GM19372 (cell line): ENCODE measurements around the gene PLIN4.
"Not testable (repeated sequence)": the region's sequence is repeated elsewhere in the genome, so short reads cannot be mapped to it uniquely, and the experiment has no call there.

Source experiments
- ATAC-seq: cut with Tn5 transposase; IDR thresholded peaks from one replicate; pipeline ENCODE4 v1.9.1; 2021; ENCODE audit warnings: mild to moderate bottlenecking, low read depth, moderate library complexity; ENCODE audit not compliant: unreplicated experiment

The PLIN4 gene

GRCh38 chr19:4527377-4527776 lies 9.1 kb upstream of the PLIN4 start:
- not testable (repeated sequence) for ATAC-seq

DNA sequence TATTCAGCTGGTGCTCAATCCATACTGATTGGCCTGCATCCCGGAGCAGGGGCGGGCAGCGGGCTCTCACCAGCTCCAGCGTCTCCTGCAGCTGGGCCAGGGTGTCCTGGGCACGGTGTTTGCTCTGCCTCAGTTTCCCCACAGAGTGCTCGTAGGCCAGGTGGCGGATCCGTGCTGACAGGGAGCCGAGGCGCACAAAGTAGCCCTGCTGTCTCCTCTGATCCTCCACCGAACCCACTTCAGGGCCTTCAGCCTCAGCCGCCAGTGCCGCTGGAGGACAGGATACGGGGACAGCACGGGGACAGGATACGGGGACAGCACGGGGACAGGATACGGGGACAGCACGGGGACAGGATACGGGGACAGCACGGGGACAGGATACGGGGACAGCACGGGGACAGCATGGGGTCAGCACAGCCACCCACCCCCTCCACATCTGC lies 7.3 kb upstream of the PLIN4 start:
- no peak for ATAC-seq

- no peak for ATAC-seq
These were observed 6.7 kb upstream of the PLIN4 start for GRCh38 chr19:4524808-4525562.

- no peak for ATAC-seq
These were observed 5.2 kb upstream of the PLIN4 start for GRCh38 chr19:4523306-4524110.

DNA sequence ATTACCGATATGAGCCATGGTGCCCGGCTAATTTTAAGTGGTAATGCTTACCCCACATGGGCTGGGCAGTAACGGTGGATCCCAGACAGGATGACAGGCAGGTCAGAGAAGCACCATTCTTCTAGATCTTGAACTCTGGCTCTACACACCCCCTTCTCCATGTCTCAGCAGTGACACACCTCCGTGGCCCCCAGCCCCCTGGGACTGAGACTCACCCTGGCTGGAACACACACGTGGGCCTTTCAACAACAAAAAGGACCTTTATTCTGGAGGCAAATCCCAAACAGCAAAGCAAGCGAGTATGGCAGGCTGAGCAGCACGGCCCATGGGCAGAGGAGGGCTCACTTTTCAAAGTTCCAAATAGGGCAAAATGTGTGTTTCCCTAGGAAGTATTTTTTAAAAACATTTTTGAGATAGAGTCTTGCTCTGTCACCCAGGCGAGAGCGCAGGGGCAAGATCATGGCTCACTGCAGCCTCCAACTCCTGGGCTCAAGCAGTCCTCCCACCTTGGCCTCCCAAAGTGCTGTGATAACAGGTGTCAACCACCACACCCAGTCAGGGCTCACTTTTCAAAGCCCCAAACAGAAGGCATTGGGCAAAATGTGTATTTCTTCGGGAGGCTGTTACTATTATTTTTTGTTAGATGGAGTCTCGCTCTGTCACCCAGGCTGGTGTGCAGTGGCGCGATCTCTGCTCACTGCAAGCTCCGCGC lies 4.2 kb upstream of the PLIN4 start:
- ATAC-seq: no peak

GRCh38 chr19:4521888-4522242 lies 3.6 kb upstream of the PLIN4 start:
- ATAC-seq: no peak

DNA sequence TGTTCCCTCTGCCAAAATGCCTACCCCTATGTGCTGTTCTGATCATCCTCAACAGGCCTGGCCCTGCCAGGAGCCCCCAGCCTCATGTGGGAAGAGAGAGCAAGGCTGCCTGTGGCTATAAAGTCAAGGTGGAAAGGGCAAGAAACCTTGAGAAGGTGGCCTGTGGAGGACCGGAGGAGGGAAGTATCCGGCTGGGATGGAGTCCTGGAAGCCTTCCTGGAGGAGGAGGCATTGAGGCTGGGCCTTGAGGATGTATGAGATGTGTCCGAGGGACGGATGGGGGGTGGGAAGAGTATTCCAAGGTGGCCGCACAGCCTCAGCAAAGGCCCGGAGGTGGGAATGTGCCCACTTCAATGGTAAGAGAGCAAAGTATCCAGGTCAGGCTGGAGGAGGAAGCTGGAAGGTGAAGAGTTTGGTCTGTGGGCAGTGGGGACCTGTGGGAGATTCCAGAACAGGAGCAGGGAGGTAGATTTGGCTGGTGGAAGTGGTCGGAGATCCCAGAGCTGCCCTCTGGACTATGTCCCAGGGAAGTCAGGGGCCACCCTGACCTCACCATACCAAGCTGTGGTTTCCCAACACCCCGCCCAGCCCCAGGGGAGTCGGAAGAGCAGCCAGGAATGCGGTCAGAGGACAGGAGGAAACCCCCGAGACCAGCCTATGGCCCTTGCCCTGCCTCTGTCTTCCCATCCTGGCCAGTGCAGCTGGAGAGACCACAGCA lies 3.0 kb upstream of the PLIN4 start:
- ATAC-seq: no peak

- no peak for ATAC-seq
These were observed 1.4 kb upstream of the PLIN4 start for GRCh38 chr19:4519521-4520277.

DNA sequence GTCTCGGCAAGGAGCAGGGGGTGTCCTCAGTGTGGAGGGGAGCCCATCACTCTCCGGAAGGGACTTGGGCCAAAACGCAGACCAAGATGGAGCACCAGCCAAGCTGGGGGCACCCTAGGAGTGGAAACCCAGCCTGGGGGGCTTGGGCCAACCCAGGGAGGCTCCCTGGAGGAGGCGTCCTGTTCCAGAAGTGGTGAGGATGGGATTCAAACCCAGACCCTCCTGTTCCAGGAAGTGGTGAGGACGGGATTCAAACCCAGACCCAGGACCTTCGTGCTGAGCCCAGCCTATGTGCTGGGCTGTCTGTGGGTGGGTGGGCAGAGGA lies 848 bp upstream of the PLIN4 start:
- no peak for ATAC-seq

- ATAC-seq: no peak
These were observed 732 bp downstream of the PLIN4 start for GRCh38 chr19:4517451-4518057.

GRCh38 chr19:4516939-4517300 lies 1.4 kb downstream of the PLIN4 start:
- no peak for ATAC-seq

GRCh38 chr19:4516199-4516938 lies 1.9 kb downstream of the PLIN4 start:
- ATAC-seq: no peak

GRCh38 chr19:4515732-4516131 lies 2.6 kb downstream of the PLIN4 start:
- no peak for ATAC-seq

DNA sequence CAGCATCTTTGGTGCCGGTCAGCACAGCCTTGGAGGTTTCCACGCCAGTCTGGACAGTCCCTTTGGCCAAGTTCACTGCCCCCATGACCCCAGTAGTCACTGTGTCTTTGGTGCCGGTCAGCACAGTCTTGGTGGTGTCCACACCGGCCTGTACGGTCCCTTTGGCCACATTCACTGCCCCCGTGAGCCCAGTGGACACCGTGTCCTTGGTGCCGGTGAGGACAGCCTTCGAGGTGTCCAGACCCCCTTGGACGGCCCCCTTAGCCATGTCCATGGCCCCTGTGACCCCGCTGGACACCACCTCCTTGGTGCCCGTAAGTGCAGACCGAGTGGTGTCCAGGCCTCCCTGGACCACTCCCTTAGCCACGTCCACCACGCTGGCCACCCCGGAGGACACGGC lies 5.0 kb downstream of the PLIN4 start:
- ATAC-seq: no peak

- no peak for ATAC-seq
These were observed 6.2 kb downstream of the PLIN4 start for GRCh38 chr19:4512070-4512469.

GRCh38 chr19:4511300-4512054 lies 6.8 kb downstream of the PLIN4 start:
- ATAC-seq: no peak

DNA sequence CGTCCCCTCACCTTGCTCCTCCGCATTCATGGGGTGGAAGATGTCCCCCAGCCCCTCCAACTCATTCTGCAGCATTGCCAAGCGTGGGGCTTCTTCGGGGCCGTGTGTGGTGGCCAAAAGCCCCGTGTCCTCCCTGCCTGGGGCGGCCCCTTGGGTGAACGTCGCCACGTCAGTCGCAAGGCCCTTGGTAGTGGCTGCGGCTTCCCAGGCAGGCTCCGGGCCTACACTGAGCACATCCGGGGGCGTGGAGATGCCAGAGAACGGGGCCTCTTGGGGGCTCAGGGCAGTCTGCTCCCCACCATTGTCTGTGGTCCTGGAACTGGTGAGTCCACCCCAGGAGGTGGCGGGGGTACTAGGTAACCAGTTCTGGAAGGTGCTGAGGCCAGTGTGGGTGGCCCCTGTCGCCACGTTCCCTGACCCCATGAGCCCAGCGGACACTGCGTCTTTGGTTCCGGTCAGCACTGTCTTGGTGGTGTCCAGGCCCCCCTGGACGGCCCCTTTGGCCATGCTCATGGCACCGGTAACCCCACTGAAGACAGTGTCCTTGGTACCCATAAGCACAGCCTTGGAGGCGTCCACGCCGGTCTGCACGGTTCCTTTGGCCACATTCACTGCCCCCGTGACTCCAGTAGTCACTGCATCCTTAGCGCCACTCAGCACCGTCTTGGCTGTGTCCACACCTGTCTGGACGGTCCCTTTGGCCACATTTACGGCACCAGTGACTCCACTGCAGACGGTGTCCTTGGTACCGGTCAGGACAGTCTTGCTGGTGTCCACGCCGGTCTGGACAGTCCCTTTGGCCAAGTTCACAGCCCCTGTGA lies 7.6 kb downstream of the PLIN4 start:
- no peak for ATAC-seq

DNA sequence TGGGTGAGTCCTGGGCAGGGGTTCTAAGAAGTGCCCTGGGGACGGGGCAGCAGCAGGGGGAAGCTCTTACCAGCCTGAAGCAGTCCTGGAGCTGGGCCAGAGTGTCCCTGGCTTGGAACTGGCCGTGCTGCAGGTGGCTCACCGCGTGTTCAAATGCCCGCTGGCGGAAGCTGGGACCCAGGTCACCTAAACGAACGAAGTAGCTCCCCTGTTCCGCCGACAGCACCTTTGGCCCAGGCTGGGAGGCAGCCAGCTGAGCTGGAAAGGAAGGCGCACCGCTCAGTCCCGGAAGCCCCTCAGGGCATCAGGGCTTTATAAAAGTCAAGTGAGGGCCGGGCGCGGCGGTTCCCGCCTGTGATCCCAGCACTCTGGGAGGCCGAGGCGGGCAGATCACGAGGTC lies 9.6 kb downstream of the PLIN4 start:
- ATAC-seq: no peak
